ENCODE measurements around the gene TRIM24. TPM values are rescaled to one million over a fixed set of nuclear protein-coding genes. Genes with fewer than 3 reads are reported as not detected.

TRIM24 gene
- total and polyA plus RNA-seq, 9 donors: 17.0 to 55.6 (median 32.7) TPM

DNA sequence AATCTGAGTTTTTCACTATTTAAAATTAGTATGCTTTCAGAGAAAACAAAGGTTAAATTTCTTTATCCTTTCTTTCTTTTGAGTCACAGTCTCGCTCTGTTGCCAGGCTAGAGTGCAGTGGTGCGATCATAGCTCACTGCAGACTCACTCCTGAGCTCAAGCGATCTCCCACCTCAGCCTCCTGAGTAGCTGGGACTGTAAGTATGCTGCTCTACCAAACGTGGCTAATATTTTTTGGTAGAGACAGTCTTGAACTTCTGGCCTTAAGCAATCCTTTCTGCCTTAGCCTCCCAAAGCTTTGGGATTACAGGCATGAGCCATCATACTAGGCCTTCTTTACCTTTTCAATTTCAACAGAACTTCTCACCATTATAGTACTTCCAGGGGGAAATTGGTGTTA lies 113.7 kb downstream of the TRIM24 start:
- no peaks in the 10 kb centered on the region for H3K4me1 ChIP-seq (ENCODE audit: insufficient read depth)
- no peak overlapping the region for H3K27ac ChIP-seq
- 75 to 90% (median 87%) methylated on average over 4 of the region's 4 CpGs for WGBS, 3 donors
- no peaks in the 10 kb centered on the region for H3K9me3 ChIP-seq
- no peak overlapping the region for H3K4me3 ChIP-seq
- no peaks in the 10 kb centered on the region for H3K27me3 ChIP-seq
- intact Hi-C loops (cut with DNase I): no loop called here
- no peaks in the 10 kb centered on the region for H3K36me3 ChIP-seq
- DNase-seq: no peak
- TF ChIP-seq EP300 (IDR thresholded peaks at IDR 0.05): no peak
- TF ChIP-seq POLR2A (IDR thresholded peaks at IDR 0.05): no peak
- TF ChIP-seq, protein P1, sequence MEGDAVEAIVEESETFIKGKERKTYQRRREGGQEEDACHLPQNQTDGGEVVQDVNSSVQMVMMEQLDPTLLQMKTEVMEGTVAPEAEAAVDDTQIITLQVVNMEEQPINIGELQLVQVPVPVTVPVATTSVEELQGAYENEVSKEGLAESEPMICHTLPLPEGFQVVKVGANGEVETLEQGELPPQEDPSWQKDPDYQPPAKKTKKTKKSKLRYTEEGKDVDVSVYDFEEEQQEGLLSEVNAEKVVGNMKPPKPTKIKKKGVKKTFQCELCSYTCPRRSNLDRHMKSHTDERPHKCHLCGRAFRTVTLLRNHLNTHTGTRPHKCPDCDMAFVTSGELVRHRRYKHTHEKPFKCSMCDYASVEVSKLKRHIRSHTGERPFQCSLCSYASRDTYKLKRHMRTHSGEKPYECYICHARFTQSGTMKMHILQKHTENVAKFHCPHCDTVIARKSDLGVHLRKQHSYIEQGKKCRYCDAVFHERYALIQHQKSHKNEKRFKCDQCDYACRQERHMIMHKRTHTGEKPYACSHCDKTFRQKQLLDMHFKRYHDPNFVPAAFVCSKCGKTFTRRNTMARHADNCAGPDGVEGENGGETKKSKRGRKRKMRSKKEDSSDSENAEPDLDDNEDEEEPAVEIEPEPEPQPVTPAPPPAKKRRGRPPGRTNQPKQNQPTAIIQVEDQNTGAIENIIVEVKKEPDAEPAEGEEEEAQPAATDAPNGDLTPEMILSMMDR (IDR thresholded peaks at IDR 0.05): no peak

- H3K27me3 ChIP-seq: no peaks in the 10 kb centered on the region
- no peak overlapping the region for H3K4me3 ChIP-seq
- H3K36me3 ChIP-seq: no peaks in the 10 kb centered on the region
- no peak for TF ChIP-seq EP300 (IDR thresholded peaks at IDR 0.05)
- TF ChIP-seq, protein P1 (IDR thresholded peaks at IDR 0.05): no peak
- no peaks in the 10 kb centered on the region for H3K4me1 ChIP-seq (ENCODE audit: insufficient read depth)
- no peak overlapping the region for H3K27ac ChIP-seq
- WGBS, 3 donors: 93 to 99% (median 95%) methylated on average over 5 of the region's 5 CpGs
- intact Hi-C loops (cut with DNase I): no loop called here
- DNase-seq: no peak
- no peaks in the 10 kb centered on the region for H3K9me3 ChIP-seq
Observed at GRCh38 chr7:138575897-138576428, 115.9 kb downstream of the TRIM24 start.

GRCh38 chr7:138579136-138579535 lies 119.1 kb downstream of the TRIM24 start:
- intact Hi-C loops (cut with DNase I): no loop called here
- H3K27me3 ChIP-seq: no peaks in the 10 kb centered on the region
- no peak overlapping the region for H3K4me3 ChIP-seq
- TF ChIP-seq, protein P1 (IDR thresholded peaks at IDR 0.05): no peak
- no peak for TF ChIP-seq POLR2A (IDR thresholded peaks at IDR 0.05)
- TF ChIP-seq EP300 (IDR thresholded peaks at IDR 0.05): no peak
- no peaks in the 10 kb centered on the region for H3K9me3 ChIP-seq
- H3K27ac ChIP-seq: no peak overlapping the region
- no peak for DNase-seq
- H3K36me3 ChIP-seq: no peaks in the 10 kb centered on the region
- no peaks in the 10 kb centered on the region for H3K4me1 ChIP-seq (ENCODE audit: insufficient read depth)
- WGBS, 3 donors: 79 to 90% (median 85%) methylated on average over 1 of the region's 1 CpG

- DNase-seq: no peak
- no peak overlapping the region for H3K27ac ChIP-seq
- H3K4me1 ChIP-seq (ENCODE audit: insufficient read depth): no peaks in the 10 kb centered on the region
- no peak for TF ChIP-seq POLR2A (IDR thresholded peaks at IDR 0.05)
- TF ChIP-seq, protein P1 (IDR thresholded peaks at IDR 0.05): no peak
- no peak for TF ChIP-seq EP300 (IDR thresholded peaks at IDR 0.05)
- H3K27me3 ChIP-seq: no peaks in the 10 kb centered on the region
- intact Hi-C loops (cut with DNase I): no loop called here
- no peaks in the 10 kb centered on the region for H3K36me3 ChIP-seq
- 93 to 98% (median 97%) methylated on average over 3 of the region's 3 CpGs for WGBS, 3 donors
- no peaks in the 10 kb centered on the region for H3K9me3 ChIP-seq
- H3K4me3 ChIP-seq: no peak overlapping the region
Observed at GRCh38 chr7:138579671-138580070, 119.6 kb downstream of the TRIM24 start.

All from ovary (tissue), 9 donors.